Breast epithelium (tissue), 3 donors: Measurements from ENCODE around the gene MAGI3.

Experiments used
- POLR2A ChIP-seq: fragments of 450-650 bp; IDR thresholded peaks from one replicate; pipeline ENCODE4 v1.6.1; 2016; ENCODE audit warnings: antibody characterized with exemption, mild to moderate bottlenecking, moderate library complexity
- POLR2AphosphoS5 ChIP-seq, 3 donors: sonication (generic); formaldehyde crosslinking; IDR thresholded peaks; one replicate each; pipeline ENCODE4 v1.6.1; 2017; ENCODE audit warnings: antibody characterized with exemption in 3 of 3
- TF ChIP-seq, protein P1 (sequence below), 3 donors: fragments of 450-650 bp; IDR thresholded peaks; one replicate each; pipeline ENCODE4 v1.5.1; 2016 to 2017; ENCODE audit warnings: antibody characterized with exemption in 3 of 3, mild to moderate bottlenecking in 3 of 3, moderate library complexity in 3 of 3

DNA sequence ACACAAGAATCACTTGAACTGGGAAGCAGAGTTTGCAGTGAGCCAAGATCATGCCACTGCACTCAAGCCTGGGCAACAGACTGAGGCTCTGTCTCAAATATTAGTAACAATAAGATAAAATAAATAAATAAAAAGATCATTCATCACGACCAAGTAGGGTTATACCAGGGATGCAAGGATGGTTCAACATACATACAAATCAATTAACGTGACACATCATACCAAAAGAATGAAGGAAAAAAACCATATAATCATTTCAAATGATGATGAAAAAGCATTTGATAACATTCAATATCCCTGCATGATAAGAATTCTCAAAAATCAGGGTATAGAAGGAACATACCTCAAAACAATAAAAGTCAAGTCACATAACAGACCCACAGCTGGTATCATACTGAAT lies 330.7 kb downstream of the MAGI3 start:
- TF ChIP-seq POLR2A (no peak), POLR2AphosphoS5 (IDR thresholded peaks at IDR 0.05) (no peak)
- TF ChIP-seq, protein P1, sequence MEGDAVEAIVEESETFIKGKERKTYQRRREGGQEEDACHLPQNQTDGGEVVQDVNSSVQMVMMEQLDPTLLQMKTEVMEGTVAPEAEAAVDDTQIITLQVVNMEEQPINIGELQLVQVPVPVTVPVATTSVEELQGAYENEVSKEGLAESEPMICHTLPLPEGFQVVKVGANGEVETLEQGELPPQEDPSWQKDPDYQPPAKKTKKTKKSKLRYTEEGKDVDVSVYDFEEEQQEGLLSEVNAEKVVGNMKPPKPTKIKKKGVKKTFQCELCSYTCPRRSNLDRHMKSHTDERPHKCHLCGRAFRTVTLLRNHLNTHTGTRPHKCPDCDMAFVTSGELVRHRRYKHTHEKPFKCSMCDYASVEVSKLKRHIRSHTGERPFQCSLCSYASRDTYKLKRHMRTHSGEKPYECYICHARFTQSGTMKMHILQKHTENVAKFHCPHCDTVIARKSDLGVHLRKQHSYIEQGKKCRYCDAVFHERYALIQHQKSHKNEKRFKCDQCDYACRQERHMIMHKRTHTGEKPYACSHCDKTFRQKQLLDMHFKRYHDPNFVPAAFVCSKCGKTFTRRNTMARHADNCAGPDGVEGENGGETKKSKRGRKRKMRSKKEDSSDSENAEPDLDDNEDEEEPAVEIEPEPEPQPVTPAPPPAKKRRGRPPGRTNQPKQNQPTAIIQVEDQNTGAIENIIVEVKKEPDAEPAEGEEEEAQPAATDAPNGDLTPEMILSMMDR (IDR thresholded peaks at IDR 0.05) = no peak
